ENCODE measurements around the gene MAP3K20.
"Not testable (repeated sequence)": the region's sequence is repeated elsewhere in the genome, so short reads cannot be mapped to it uniquely, and the experiment has no call there.

MAP3K20 gene

DNA sequence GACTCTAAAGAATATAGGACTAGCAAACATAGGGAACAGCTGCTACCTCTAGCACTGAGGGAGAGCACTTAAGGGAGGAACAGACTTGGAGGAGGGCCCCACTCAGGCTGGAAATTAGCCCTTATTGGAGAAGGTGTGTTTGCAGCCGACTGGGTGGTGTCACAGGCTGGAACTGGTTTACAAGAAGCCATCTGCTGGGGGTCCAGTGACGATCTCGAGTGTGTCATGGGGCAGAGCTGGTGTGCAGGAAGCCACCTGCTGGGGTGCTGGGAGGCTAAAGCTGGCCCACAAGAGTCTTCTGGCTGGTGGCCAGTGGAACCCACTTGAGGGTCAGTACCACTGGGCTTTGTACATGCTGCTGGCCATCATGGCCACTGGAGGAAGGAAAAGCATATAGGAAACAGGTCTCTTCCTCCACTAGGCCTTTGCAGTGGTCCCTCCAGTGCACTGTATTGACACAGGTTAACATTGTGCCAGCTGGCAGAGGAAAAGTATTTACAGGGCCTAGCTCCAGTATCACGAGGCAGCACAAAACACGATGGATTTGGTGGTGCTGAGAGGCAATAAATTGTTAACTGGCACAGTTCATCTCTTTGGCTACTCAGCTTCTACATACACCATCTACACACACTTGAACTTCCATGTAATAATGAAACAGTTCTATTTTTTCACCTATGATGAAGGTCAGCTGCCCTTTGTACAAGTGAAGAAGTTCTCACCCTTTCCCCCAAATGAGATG, 43.6 kb downstream of the MAP3K20 start:
- no peak overlapping the region for H3K4me3 ChIP-seq (ENCODE audit: low read depth, low read length)

DNA sequence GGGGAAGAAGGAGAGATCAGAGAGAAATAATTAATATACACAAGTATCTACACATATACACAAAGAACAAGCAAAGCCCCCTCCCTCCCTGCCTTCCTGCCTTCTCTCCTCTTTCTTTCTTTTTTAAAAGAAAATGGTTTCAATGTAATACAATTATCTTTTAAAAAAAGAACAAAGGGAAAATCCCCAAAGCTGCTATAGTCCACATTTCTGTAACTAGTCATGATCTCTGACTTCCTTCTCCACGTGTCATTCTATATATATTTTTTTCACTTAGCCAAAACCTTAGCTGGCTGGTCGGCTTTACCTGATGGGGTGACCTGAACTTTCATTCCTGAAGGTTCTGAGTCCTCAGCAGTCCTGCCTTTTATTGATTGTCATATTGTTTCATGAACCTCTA, 44.3 kb downstream of the MAP3K20 start:
- no peak overlapping the region for H3K4me3 ChIP-seq (ENCODE audit: low read depth, low read length)

DNA sequence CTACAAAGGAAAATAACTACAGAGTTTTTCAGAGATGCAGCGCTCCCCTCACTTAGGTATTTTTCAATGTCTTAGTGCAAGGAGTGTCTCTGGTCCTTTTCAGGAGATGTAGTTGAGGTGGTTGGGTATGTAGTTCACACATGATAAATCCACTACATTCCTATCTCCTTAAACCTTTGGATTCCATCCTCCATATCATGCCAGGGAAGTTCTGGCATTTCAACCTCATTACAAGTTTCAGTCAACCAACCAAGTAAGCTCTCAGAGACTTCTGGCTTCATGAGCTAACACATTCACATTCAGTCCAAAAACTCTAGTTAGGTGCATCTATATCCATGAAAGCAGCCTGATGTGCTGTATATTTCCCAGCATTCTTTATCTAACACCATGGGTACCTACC, 47.3 kb downstream of the MAP3K20 start:
- H3K4me3 ChIP-seq (ENCODE audit: low read depth, low read length), result no peak overlapping the region

DNA sequence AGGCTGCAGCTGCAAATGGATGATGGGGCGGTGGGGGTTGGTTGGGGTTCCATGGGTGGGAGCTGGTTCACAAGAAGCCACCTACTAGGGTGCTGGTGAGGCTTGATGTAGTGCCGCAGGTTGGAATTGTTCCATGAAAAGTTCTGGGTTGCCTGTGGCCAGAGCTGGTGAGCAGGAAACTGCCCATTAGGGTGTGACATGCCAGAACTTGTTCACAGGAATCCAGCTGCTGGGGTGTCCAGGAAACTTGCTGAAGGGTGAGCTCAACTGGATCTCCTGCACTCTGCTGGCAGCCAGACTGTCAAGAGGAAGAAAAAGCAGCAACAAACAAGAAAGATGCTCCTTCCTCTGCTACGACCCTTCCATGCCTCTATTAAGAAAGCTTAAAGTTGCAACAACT, 48.8 kb downstream of the MAP3K20 start:
- H3K4me3 ChIP-seq (ENCODE audit: low read depth, low read length), result no peak overlapping the region

DNA sequence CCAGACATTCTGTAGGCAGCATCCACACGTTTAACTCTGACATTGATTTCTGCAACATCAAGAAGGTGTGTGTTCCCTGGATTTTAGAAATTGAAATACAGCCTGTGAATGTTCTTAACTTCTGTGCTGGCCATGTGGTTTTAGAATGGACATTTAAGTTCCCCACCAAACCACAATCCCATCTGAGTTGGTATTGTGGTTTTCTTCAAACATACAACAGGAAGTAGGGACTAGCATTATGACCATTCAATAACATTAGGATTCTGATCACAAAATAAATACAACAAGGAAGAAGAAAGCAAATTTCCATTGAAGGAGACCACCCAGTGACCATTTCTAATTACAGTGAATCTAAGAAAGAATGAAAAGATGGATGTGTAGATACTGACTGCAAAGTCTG, 51.2 kb downstream of the MAP3K20 start:
- no peak overlapping the region for H3K4me3 ChIP-seq (ENCODE audit: low read depth, low read length)

DNA sequence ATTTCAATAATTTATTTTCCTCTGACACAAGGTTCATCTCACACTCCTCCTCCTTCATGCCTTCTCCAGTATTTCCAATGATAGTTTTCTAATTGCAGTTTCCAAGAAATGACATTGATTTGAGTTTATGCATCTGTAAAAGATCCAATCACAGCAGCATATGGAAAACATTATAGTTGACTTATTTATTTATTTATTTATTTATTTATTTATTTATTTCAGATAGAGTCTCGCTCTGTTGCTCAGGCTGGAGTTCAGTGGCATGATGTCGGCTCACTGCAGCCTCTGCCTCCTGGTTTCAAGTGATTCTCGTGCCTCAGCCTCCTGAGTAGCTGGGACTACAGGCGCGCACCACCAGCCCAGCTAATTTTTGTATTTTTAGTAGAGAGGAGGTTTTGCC, 52.5 kb downstream of the MAP3K20 start:
- H3K4me3 ChIP-seq (ENCODE audit: low read depth, low read length), result not testable (repeated sequence)

DNA sequence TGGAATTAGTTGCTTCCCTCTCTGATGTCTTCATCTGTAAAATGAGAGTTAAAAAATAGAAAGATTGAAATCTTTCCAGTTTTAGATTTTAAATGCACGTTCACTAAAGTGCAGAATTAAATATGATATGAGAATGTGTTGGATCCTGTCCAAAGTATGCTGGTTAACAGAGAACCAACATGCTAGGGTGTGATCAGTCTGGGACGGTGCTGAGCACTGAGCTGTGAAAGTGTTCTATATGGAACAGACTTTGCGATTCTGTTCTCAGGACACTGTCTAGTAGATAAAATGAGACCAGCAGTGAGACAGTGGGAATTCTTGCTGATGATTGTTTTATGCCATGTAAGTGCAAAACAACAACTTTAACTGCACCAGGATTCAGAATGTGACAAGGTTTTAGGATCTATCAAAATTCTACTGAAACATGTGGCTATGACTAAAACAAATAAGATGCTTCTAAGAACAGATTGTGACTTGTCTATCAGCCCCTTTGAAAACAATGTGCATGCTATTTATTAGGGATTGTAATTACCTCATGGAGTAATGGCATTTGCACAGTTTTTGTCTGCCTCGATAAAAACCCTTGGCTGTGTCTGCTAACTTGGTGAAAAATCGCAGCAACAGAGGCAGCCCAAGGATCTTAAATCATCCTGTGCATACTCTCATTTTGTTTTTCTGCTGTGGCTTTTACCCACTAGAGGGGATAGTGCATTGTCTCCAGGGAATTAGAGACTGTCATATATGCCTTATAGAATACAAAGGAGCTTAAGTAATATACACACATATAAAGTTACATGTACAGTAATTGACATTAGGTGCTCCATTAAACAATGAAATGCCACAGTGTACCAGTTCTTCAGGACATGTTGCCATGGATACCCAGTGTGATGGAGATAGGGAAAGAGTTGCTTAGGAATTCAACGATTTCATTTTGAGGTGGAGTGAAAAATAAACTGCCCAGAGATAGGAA, 55.1 kb downstream of the MAP3K20 start:
- H3K4me3 ChIP-seq (ENCODE audit: low read depth, low read length), result no peak overlapping the region

DNA sequence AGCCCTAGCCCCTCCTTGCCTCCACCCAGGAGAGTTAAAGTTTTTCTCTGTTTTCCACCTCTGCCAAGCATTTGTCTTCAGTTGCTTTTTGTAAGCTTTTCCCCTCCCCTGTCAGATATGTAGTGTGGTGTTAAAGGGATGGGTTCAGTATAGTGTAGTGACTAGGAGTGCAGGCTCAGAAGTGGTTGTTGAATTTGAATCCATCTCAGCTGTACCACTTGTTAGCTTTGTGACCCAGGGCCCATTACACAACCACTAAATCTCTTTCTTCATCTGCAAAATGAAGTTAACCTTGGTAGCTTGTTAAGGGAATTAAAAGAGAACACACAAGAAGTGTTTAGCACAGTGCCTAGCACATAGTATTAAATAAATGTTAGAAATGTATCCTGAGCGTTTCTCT, 56.9 kb downstream of the MAP3K20 start:
- no peak overlapping the region for H3K4me3 ChIP-seq (ENCODE audit: low read depth, low read length)

DNA sequence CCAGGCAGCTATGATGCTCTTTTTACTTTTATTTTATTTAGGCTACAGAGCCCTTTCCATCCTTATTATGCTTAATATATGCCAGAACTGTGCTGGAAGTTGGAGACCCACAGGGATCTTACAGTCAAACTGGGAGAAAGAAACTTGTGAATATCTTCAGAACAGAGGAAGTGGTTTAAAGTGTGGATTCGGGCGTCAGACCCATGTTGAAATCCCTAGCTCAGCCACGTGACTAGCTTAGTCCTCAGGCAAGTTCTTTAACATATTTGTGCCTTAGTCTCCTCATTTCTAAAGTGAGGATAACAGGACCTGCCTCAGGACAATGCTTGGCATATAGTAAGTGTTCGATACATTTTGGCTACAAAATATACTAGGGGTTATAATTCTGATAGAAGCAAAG, 59.1 kb downstream of the MAP3K20 start:
- no peak overlapping the region for H3K4me3 ChIP-seq (ENCODE audit: low read depth, low read length)

DNA sequence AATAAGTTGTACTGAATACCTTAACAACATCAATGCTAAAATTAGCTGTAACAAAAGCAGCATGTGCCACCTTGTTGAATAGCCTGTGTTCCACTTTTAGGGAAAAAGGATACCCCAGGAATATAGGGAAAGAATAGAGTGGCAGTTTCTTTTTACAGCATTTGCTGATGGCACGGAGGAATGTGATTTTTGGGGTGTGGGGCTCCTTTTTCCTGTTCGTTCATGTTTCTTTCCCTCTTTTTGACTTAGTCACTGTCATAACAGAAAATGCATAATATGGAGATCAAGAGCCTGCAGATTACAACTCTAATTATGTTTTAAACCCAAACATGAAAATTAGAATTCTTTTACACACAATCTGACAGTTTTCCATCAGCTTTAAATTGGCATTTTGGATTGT, 60.4 kb downstream of the MAP3K20 start:
- H3K4me3 ChIP-seq (ENCODE audit: low read depth, low read length), result no peak overlapping the region

DNA sequence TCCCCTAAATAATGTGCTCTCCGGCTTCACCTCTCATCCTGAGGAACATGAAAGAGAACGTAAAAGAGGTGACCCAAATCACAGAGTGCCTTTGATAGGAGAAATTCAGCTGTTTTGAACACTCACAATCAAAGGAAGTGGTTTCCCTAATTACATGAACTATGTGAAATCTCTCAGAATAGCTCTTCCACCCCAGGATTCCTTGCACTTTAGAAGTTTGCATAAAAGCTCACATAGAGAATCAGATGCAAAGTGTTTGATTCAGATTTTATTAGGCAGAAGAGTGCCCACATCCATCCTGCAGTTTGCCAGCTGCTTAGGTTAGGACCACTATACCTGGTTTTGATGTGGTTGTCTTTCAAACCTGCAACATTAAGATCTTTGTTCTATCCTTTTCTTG, 61.0 kb downstream of the MAP3K20 start:
- H3K4me3 ChIP-seq (ENCODE audit: low read depth, low read length), result no peak overlapping the region

DNA sequence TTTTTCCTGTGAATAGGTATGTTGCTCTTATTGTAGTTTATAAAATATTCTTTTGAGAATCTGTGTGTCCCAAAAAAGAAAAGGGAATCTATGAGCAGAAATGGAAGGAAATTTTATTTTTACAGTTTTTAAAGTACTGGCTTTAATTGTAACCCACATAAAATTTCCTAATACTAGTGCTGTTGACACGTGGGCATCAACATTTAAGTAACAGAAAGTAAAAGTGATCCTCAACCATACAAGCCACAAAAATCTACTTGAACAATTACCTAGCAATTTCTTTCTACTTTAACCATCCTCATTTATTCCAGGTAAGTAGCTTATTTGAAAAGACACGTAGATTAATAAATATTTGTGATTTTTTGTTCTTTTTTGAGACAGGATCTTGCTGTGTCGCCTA, 62.0 kb downstream of the MAP3K20 start:
- no peak overlapping the region for H3K4me3 ChIP-seq (ENCODE audit: low read depth, low read length)

DNA sequence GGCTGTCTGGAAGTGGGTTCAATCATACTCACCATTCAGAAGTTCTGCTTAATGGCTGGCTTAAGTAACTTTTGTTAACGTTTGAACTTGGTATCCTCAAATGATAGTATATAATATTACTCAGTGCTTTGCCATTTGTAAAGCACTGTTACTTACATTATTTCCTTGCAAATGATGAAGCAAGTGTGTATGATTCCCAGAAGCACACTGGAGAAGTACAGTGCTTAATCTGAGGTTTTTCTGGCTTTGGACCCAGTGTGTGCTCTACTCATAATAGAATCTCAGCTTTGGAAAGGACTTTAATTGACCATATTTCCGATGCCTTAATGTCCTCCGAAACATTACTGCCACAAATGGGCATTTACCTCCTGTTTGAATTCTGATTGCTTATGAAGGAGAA, 63.3 kb downstream of the MAP3K20 start:
- H3K4me3 ChIP-seq (ENCODE audit: low read depth, low read length), result no peak overlapping the region

DNA sequence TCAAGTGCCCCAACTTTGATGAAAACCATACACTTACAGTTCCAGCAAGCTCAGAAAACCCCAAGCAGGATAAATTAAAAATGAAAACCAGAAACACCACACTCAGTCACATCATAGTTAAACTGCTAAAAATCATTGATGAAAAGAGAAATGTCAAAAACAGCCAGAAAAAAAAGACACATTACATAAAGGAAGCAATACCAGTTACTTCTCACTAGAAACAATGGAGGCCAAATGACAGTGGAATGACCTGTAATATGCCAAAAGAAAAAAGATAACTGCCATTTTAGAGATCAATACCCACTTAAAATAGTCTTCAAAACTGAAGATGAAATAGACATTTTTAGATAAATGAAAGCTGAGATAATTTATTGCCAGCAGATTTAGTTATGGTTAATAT, 66.0 kb downstream of the MAP3K20 start:
- H3K4me3 ChIP-seq (ENCODE audit: low read depth, low read length), result no peak overlapping the region

DNA sequence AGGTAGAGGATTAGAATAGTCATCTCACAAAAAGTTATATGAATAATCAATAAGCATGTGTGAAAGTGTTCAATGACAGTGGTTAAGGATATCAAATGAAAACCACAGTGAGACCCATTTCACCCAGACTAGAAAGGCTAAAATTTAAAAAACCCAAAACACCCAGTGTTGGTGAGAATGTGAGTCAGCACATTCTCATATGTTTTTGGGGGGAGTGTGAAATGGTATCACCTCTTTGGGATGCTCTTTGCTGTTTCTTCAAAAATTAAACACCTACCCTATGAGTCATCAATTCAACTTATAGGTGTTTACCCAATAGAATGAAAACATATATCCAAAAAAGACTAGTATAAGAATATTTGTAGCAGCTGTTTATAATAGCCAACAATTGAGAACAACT, 69.8 kb downstream of the MAP3K20 start:
- no peak overlapping the region for H3K4me3 ChIP-seq (ENCODE audit: low read depth, low read length)

DNA sequence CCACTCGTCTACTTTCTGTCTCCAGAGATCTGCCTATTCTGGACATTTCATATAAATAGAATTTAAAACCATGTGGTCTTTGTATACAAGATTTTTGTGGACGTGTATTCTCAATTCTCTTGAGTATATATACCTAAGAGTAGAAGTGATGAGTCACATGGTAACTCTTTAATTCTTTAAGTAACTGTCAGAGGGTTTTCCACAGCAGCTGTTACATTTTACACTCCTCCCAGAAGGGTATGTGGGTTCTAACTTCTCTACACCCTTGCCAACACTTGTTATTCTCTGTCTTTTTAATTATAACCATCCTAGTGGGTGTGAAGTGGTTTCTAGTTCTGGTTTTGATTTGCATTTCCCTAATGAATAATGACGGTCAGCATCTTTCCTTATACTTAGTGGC, 70.9 kb downstream of the MAP3K20 start:
- H3K4me3 ChIP-seq (ENCODE audit: low read depth, low read length), result no peak overlapping the region

DNA sequence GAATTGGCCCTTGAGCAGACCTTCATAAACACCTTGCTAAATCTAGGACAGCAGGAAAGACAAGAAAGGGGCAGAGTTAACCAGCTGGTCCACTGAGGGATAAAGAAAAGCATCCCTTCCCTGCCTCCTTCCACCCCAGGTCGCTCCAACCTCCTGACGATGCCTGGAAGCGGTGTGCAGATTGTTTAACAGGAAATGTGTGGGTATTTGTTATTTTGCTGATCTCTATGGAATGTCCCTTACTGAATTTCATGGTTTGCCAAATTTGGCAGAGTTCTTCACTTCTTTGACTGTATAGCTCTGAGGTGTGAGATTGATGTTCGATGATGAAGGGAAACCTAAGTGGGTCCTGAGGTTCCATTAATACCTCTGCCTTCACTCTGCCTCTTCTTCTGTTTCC, 72.9 kb downstream of the MAP3K20 start:
- no peak overlapping the region for H3K4me3 ChIP-seq (ENCODE audit: low read depth, low read length)

DNA sequence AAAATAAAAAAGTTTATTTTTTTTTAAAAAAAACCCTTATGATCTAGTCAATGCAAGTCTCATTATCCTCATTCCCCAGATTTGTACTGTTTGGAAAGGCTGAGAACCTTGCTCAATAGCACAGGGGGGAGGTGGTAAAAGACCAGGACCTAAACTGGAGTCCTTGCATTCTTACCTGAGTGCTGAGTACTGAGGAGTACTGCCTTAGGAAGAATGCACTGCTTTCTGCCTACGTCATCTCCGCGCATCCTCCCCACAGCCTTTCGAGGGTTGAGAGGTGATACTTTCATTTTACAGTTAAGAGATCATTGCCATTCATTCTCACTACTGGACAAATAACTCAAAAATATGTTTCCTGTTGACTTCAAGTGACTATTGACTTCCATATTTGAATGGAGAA, 73.8 kb downstream of the MAP3K20 start:
- no peak overlapping the region for H3K4me3 ChIP-seq (ENCODE audit: low read depth, low read length)

DNA sequence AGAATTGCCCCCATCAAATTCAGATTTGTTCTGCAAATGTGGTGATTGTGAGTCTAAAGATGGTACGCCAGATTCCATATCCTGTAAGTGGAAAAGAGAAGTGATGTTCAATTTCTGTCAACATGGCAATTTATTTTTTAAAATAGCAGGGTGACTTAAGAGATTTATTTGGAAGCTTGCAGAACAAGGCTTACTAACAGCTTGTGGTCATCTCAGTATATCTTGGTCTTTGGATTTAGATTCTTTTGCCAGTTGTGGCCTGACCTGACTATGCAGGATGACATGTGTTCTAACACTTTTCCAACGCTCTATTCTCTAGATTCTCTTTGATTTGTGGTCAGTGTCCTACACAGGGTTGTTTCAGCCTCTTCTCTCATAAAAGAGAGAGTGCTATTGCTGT, 74.4 kb downstream of the MAP3K20 start:
- no peak overlapping the region for H3K4me3 ChIP-seq (ENCODE audit: low read depth, low read length)

DNA sequence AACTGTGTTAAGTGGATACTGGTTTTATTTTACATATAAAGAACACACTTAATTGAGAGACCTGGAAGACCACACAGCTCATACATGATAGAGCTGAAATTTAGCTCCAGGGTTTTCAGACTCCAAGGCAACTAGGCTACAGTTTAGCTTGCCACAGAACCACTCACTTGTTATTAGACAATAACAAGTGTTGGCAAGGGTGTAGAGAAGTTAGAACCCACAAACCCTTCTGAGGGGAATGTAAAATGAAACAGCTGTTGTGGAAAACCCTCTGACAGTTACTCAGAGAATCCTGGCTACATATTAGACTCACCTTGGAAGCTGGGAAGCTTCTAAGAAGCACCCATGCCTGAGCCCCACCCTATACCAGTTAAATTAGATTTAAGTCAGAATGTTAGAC, 75.3 kb downstream of the MAP3K20 start:
- H3K4me3 ChIP-seq (ENCODE audit: low read depth, low read length), result no peak overlapping the region

DNA sequence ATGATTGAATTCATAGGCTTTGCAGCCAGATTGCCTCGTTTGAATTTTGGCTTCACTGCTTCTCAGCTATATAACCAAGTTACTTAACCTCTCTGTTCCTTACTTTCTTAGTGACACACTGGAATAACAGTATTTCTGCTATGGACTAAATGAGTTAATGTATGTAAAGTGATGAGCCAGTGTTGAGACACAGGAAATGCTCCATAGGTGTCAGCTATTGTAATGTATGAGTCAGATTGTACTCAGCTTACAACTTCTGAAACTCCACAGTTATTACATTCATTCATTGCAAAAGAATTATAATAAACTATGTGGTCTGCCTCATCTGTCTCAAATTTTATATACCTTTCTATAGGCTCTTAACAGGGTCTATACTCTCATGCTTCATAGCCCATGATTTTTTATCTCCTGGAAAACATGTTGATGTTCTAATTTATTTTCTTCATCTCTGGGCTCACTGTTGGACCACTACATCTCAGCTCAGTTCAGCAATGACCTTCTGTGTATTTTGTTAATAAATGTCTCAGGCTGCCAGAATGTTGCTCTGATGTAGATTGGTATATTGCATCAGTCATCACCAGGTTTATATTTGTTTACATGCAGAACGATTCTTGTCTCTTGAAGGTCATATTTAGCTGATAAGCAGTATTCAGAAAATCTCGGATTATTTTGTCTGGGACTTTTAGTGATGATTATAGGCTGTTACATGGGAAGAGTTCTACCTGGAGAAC, 76.2 kb downstream of the MAP3K20 start:
- H3K4me3 ChIP-seq (ENCODE audit: low read depth, low read length), result no peak overlapping the region
